GM19193 (cell line): ENCODE measurements around the gene RYR3.

ENCODE experiments used
- POLR2A ChIP-seq: IDR thresholded peaks from 4 replicates; pipeline ENCODE4 v1.6.1; 2011; ENCODE audit not compliant: insufficient read depth, insufficient read length; ENCODE audit errors: extremely low read depth

The RYR3 gene

GRCh38 chr15:33766389-33766788, 455.6 kb downstream of the RYR3 start:
- no peak for TF ChIP-seq POLR2A

- no peak for TF ChIP-seq POLR2A
Measured at GRCh38 chr15:33768670-33769190, 458.0 kb downstream of the RYR3 start.

- no peak for TF ChIP-seq POLR2A
Measured at GRCh38 chr15:33773969-33774368, 463.2 kb downstream of the RYR3 start.

- TF ChIP-seq POLR2A = no peak
Measured at GRCh38 chr15:33778852-33779251, 468.1 kb downstream of the RYR3 start.

GRCh38 chr15:33780011-33780768, 469.4 kb downstream of the RYR3 start:
- no peak for TF ChIP-seq POLR2A

GRCh38 chr15:33782966-33783365, 472.2 kb downstream of the RYR3 start:
- no peak for TF ChIP-seq POLR2A

GRCh38 chr15:33785366-33785765, 474.6 kb downstream of the RYR3 start:
- TF ChIP-seq POLR2A = no peak

GRCh38 chr15:33788906-33789540, 478.3 kb downstream of the RYR3 start:
- no peak for TF ChIP-seq POLR2A

GRCh38 chr15:33794453-33794852, 483.7 kb downstream of the RYR3 start:
- no peak for TF ChIP-seq POLR2A

- no peak for TF ChIP-seq POLR2A
Measured at GRCh38 chr15:33795070-33795469, 484.3 kb downstream of the RYR3 start.

- no peak for TF ChIP-seq POLR2A
Measured at GRCh38 chr15:33797651-33798050, 486.9 kb downstream of the RYR3 start.

- no peak for TF ChIP-seq POLR2A
Measured at GRCh38 chr15:33801954-33802353, 491.2 kb downstream of the RYR3 start.

GRCh38 chr15:33807665-33808064, 496.9 kb downstream of the RYR3 start:
- no peak for TF ChIP-seq POLR2A

- TF ChIP-seq POLR2A = no peak
Measured at GRCh38 chr15:33808720-33809457, 498.1 kb downstream of the RYR3 start.

GRCh38 chr15:33810073-33810595, 499.4 kb downstream of the RYR3 start:
- TF ChIP-seq POLR2A = no peak

GRCh38 chr15:33810806-33811205, 500.0 kb downstream of the RYR3 start:
- no peak for TF ChIP-seq POLR2A

GRCh38 chr15:33813891-33814290, 503.1 kb downstream of the RYR3 start:
- TF ChIP-seq POLR2A = no peak
